Endothelial cell of umbilical vein (primary cell): Measurements from ENCODE around the gene ACAT1. TPM values are rescaled to one million over a fixed set of nuclear protein-coding genes. Genes with fewer than 3 reads are reported as not detected.
A peak's percentile ranks its signal among the peaks of the same experiment; 100 is the strongest.
"Not testable (repeated sequence)": the region's sequence is repeated elsewhere in the genome, so short reads cannot be mapped to it uniquely, and the experiment has no call there.

Experiments used
- BruUV-seq: library from RNA; stranded (reverse); fragments of 400-500 nt; replicated peaks from 2 replicates; lab custom pipeline; 2021; lab: Mats Ljungman, UMichigan
- CTCF ChIA-PET: fragments of 300-600, 350-600 bp; sonication (Branson Sonifier 250); formaldehyde crosslinking; loops from one replicate; lab custom pipeline; 2021; ENCODE audit warnings: antibody characterized with exemption, inconsistent platforms; lab: Charles Lee
- POLR2A ChIA-PET: fragments of 300-600, 350-600 bp; sonication (Branson Sonifier 250); formaldehyde crosslinking; loops from one replicate; lab custom pipeline; 2021; ENCODE audit warnings: antibody characterized with exemption, inconsistent platforms; lab: Charles Lee
- DNase-seq: peaks from one replicate; pipeline ENCODE4 v3.0.0-alpha.2; 2011; ENCODE audit warnings: low read depth, low spot score
- FAIRE-seq: peaks from 2 replicates; lab custom pipeline; 2011; peaks lifted over from hg19 to GRCh38; lab: Jason Lieb, UNC
- H2AFZ ChIP-seq: 2 replicates; pipeline ENCODE4 v1.6.0; 2012; ENCODE audit warnings: low read depth, low read length, control low read depth, inconsistent platforms
- H3K27ac ChIP-seq: 2 replicates; pipeline ENCODE4 v1.5.1; 2011; ENCODE audit warnings: low read depth, mild to moderate bottlenecking, control low read depth, low read length, moderate library complexity; ENCODE audit not compliant: insufficient read depth
- H3K27me3 ChIP-seq, 2 experiments: 2 replicates each; pipeline versions ENCODE4 v1.6.0 to v1.6.1; 2011; ENCODE audit warnings: low read length in 2 of 2, mixed read lengths in 1 of 2; ENCODE audit not compliant: control insufficient read depth in 2 of 2, insufficient read depth in 2 of 2
- H3K36me3 ChIP-seq, 2 experiments: 2 replicates in 1 of 2; 3 replicates in 1 of 2; pipeline ENCODE4 v1.5.1; 2011; ENCODE audit warnings: low read length in 2 of 2, mild to moderate bottlenecking in 1 of 2, moderate library complexity in 1 of 2; ENCODE audit not compliant: control insufficient read depth in 2 of 2, insufficient read depth in 2 of 2; ENCODE audit errors: extremely low read depth in 1 of 2
- H3K4me1 ChIP-seq: 3 replicates; pipeline ENCODE4 v1.5.1; 2011; ENCODE audit warnings: mild to moderate bottlenecking, low read length; ENCODE audit not compliant: control insufficient read depth, insufficient read depth; ENCODE audit errors: extremely low read depth
- H3K4me2 ChIP-seq: 2 replicates; pipeline ENCODE4 v1.6.1; 2011; ENCODE audit warnings: low read length, control low read depth, mixed read lengths; ENCODE audit not compliant: insufficient read depth
- H3K4me3 ChIP-seq, 3 experiments: fragments of 200-600 bp in 1 of 3; sonication (generic), shearing (Covaris generic) in 1 of 3; replicated peaks in 1 of 3; 2 replicates each; pipeline ENCODE4 v1.5.1; 2011 to 2016; ENCODE audit warnings: control low read depth in 3 of 3, low read length in 3 of 3, mild to moderate bottlenecking in 2 of 3, inconsistent platforms in 1 of 3, low read depth in 1 of 3, moderate library complexity in 1 of 3; ENCODE audit not compliant: insufficient read depth in 1 of 3
- H3K79me2 ChIP-seq: 2 replicates; pipeline ENCODE4 v1.6.0; 2012; ENCODE audit warnings: low read length, inconsistent platforms; ENCODE audit not compliant: control insufficient read depth, insufficient read depth
- H3K9ac ChIP-seq: replicated peaks from 2 replicates; pipeline ENCODE3; 2011; ENCODE audit warnings: low read length, control low read depth; ENCODE audit not compliant: insufficient read depth; ENCODE audit errors: extremely low read depth
- H3K9me1 ChIP-seq: replicated peaks from 3 replicates; pipeline ENCODE4 v1.6.0; 2011; ENCODE audit warnings: mild to moderate bottlenecking, low read length; ENCODE audit not compliant: control insufficient read depth, insufficient read depth; ENCODE audit errors: extremely low read depth
- H3K9me3 ChIP-seq: replicated peaks from 2 replicates; pipeline ENCODE4 v1.5.1; 2012; ENCODE audit warnings: low read length, inconsistent platforms; ENCODE audit not compliant: control insufficient read depth, insufficient read depth
- H4K20me1 ChIP-seq: replicated peaks from 2 replicates; pipeline ENCODE3; 2011; ENCODE audit warnings: mild to moderate bottlenecking, low read length; ENCODE audit not compliant: control insufficient read depth, insufficient read depth; ENCODE audit errors: extremely low read depth
- CTCF ChIP-seq, 2 donors: IDR thresholded peaks; 1 replicate in 1 of 2; 2 replicates in 1 of 2; pipeline ENCODE4 v1.5.1; 2011; ENCODE audit warnings: low read length in 2 of 2, mild to moderate bottlenecking in 2 of 2, moderate library complexity in 2 of 2, control low read depth in 1 of 2, inconsistent platforms in 1 of 2, low read depth in 1 of 2; ENCODE audit not compliant: insufficient read depth in 1 of 2; ENCODE audit errors: extremely low read depth in 1 of 2
- EZH2 ChIP-seq: IDR thresholded peaks from 2 replicates; pipeline ENCODE4 v1.6.1; 2012; ENCODE audit warnings: borderline replicate concordance, low read depth, mild to moderate bottlenecking, moderate library complexity, low read length, inconsistent platforms; ENCODE audit not compliant: severe bottlenecking
- FOS ChIP-seq: IDR thresholded peaks from 2 replicates; pipeline ENCODE4 v1.6.1; 2011; ENCODE audit warnings: mild to moderate bottlenecking, low read length, moderate library complexity, borderline replicate concordance; ENCODE audit not compliant: insufficient read depth
- GATA2 ChIP-seq: IDR thresholded peaks from 2 replicates; pipeline ENCODE4 v1.7.0; 2011; ENCODE audit warnings: low read depth, mild to moderate bottlenecking, moderate library complexity, mixed read lengths, low read length; ENCODE audit not compliant: insufficient read length, insufficient read depth
- JUN ChIP-seq: IDR thresholded peaks from 2 replicates; pipeline ENCODE4 v1.6.1; 2011; ENCODE audit warnings: borderline replicate concordance, low read depth; ENCODE audit not compliant: insufficient read length, insufficient read depth
- MAX ChIP-seq: IDR thresholded peaks from 2 replicates; pipeline ENCODE4 v1.6.1; 2011; ENCODE audit not compliant: insufficient read depth, insufficient read length
- MYC ChIP-seq: IDR thresholded peaks from one replicate; pipeline ENCODE4 v1.6.1; 2011; ENCODE audit warnings: mild to moderate bottlenecking, low read depth, low read length
- POLR2A ChIP-seq: IDR thresholded peaks from 2 replicates; pipeline ENCODE4 v1.6.1; 2012; ENCODE audit warnings: low read depth, mild to moderate bottlenecking, control low read depth, low read length
- POLR2AphosphoS5 ChIP-seq: IDR thresholded peaks from 2 replicates; pipeline ENCODE4 v1.6.1; 2012; ENCODE audit warnings: low read depth, mild to moderate bottlenecking, control low read depth, low read length, moderate library complexity; ENCODE audit not compliant: insufficient read depth
- dilution Hi-C: fragments of 300-500 bp; cut with MboI; formaldehyde crosslinking; loops from one replicate; pipeline ENCODE4 v1.15.0; 2019; ENCODE audit warnings: low sequenced_read_pairs; ENCODE audit not compliant: extremely low pct_ligation_motif_present
- intact Hi-C: fragments of 100-400 bp; cut with micrococcal nuclease; formaldehyde crosslinking; loops from one replicate; pipeline ENCODE4 v1.10.0; 2022
- polyA plus RNA-seq, 4 experiments: library from polyadenylated mRNA; depleted of rRNA in 3 of 4; stranded (reverse) in 3 of 4; unstranded in 1 of 4; fragments of >200 nt; gene quantifications; 2 replicates each; pipeline versions ENCODE4 v1.2.1 to v1.2.3, GENCODE V29; 2011 to 2012; ENCODE audit warnings: missing spikeins in 1 of 4
- total RNA-seq: library from RNA; stranded (reverse); gene quantifications from 2 replicates; pipeline ENCODE4 v1.2.3, GENCODE V29; 2021

Gene ACAT1
- total and polyA plus RNA-seq, 2 donors (not counting 3 experiments of a cell fraction or from before 2014, with no cell fraction given): 36.8 to 59.9 TPM

GRCh38 chr11:108131993-108132392 is 10.6 kb downstream of the ACAT1 start:
- H3K4me1 ChIP-seq: no peaks in the 10 kb centered on the region
- dilution Hi-C loops: no loop called here
- BruUV-seq: no TSS peak

GRCh38 chr11:108132993-108133538 is 11.7 kb downstream of the ACAT1 start:
- H3K27me3 ChIP-seq, H3K36me3 ChIP-seq, H3K79me2 ChIP-seq, CTCF ChIA-PET, dilution Hi-C loops, H3K9ac ChIP-seq, H3K9me3 ChIP-seq, H2AFZ ChIP-seq, DNase-seq, H3K4me1 ChIP-seq, H3K27ac ChIP-seq, H4K20me1 ChIP-seq, H3K9me1 ChIP-seq, BruUV-seq, intact Hi-C loops, H3K4me3 ChIP-seq, POLR2A ChIA-PET, H3K4me2 ChIP-seq: not testable (repeated sequence)
- peak; percentile 67 for FAIRE-seq

More at GRCh38 chr11:108131993-108132392, 10.6 kb downstream of the ACAT1 start:
- TF ChIP-seq POLR2AphosphoS5 (no peak), EZH2 (no peak), MAX (no peak), POLR2A (no peak), MYC (no peak), FOS (no peak), JUN (no peak), GATA2 (no peak), CTCF (IDR thresholded peaks at IDR 0.05; ENCODE audit: extremely low read depth in 1 of 2, insufficient read depth in 1 of 2, low read depth in 1 of 2, low read length in 2 of 2) (no peak)
- H4K20me1 ChIP-seq: no peaks in the 10 kb centered on the region
- peaks cover 0 to 4% of the 10 kb centered on the region in 2 experiments for H3K36me3 ChIP-seq
- H3K4me3 ChIP-seq: no peak overlapping the region
- H2AFZ ChIP-seq: no peak overlapping the region
- DNase-seq: no peak
- no peaks in the 10 kb centered on the region for H3K27me3 ChIP-seq
- no peaks in the 10 kb centered on the region for H3K9me3 ChIP-seq
- H3K9ac ChIP-seq: no peak overlapping the region
- no peak overlapping the region for H3K27ac ChIP-seq
- intact Hi-C loops: no loop called here
- ChIA-PET CTCF (no interaction called here), POLR2A (no interaction called here)
- no peak for FAIRE-seq
- no peaks in the 10 kb centered on the region for H3K9me1 ChIP-seq
- peaks cover 12% of the 10 kb centered on the region for H3K79me2 ChIP-seq
- no peak overlapping the region for H3K4me2 ChIP-seq
